Loucy (cell line): ENCODE measurements around the gene MACROD2.

Experiments
- EZH2phosphoT487 ChIP-seq: fragments of 200-600 bp; IDR thresholded peaks from 2 replicates; pipeline ENCODE4 v1.6.1; 2018; ENCODE audit warnings: antibody characterized with exemption, mild to moderate bottlenecking, moderate library complexity, borderline replicate concordance
- TF ChIP-seq, protein P1 (sequence below): fragments of 200-600 bp; sonication (generic); conservative IDR thresholded peaks from 2 replicates; pipeline ENCODE4 v1.5.1; 2014; ENCODE audit warnings: mild to moderate bottlenecking, antibody characterized with exemption, low read length

- TF ChIP-seq, protein P1, sequence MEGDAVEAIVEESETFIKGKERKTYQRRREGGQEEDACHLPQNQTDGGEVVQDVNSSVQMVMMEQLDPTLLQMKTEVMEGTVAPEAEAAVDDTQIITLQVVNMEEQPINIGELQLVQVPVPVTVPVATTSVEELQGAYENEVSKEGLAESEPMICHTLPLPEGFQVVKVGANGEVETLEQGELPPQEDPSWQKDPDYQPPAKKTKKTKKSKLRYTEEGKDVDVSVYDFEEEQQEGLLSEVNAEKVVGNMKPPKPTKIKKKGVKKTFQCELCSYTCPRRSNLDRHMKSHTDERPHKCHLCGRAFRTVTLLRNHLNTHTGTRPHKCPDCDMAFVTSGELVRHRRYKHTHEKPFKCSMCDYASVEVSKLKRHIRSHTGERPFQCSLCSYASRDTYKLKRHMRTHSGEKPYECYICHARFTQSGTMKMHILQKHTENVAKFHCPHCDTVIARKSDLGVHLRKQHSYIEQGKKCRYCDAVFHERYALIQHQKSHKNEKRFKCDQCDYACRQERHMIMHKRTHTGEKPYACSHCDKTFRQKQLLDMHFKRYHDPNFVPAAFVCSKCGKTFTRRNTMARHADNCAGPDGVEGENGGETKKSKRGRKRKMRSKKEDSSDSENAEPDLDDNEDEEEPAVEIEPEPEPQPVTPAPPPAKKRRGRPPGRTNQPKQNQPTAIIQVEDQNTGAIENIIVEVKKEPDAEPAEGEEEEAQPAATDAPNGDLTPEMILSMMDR = no peak
- no peak for TF ChIP-seq EZH2phosphoT487
Observed at GRCh38 chr20:14595051-14595450, 599.7 kb downstream of the MACROD2 start.
